ENCODE measurements around the gene ADAMTS12. TPM values are rescaled to one million over a fixed set of nuclear protein-coding genes. Genes with fewer than 3 reads are reported as not detected.

ADAMTS12 gene
- total RNA-seq, 1 donor from 2014 or later: 1.2 TPM

DNA sequence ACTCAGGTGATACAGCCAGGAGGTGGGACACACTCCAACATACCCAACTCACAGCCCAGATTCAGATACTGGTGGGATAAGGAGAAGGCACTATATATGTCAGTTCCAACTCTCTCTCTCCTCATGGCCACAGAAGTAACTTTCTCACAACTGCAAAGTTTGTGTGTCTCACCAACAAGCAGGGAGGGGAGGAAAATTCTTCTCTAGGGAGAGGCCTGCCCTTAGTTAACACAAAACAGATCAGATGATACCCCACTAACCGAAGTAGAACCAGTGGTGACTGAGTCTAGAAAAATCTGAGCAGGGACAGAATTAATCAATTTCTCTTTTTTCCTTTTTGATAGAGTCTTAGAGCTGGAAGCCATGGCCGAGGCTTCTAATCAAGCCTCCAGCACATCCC lies 133.1 kb downstream of the ADAMTS12 start:
- no peak for DNase-seq

DNA sequence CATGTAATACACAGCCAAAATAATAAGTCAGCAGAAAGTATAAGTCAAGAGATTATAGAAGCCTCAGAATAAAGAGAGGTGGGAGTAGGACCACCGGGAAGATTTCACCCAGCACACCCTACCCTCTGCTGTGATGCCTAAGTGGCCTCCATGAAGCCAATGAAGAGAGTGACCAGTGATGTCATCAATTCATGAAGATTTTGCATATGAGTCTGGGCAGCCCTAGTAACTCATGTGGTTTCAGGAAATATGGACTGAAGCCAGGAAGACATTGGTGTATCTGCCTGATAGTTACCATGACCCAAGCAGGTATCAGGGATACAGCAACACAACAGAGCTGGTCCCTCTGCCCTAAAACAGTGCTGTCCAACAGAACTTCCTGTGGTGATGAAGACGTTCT lies 135.3 kb downstream of the ADAMTS12 start:
- DNase-seq: no peak

DNA sequence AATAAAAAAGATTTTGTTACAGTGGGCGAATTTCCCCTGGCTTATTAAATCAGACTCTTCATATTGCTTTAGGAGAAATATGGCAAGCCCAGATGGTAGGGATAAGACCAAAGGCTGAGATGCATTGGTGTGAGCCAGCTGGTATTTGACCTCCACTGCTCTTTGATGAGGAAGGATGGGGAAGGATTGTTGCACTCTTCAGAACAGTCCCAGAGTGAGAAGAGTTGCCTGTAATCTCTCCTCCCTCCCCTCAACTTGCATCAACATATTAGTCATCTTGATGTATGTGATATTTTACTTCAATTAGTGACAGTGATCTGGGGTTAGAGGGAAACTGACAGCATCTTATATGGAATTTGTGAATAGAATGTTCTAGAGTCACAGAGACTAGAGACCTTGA lies 136.6 kb downstream of the ADAMTS12 start:
- DNase-seq: no peak

DNA sequence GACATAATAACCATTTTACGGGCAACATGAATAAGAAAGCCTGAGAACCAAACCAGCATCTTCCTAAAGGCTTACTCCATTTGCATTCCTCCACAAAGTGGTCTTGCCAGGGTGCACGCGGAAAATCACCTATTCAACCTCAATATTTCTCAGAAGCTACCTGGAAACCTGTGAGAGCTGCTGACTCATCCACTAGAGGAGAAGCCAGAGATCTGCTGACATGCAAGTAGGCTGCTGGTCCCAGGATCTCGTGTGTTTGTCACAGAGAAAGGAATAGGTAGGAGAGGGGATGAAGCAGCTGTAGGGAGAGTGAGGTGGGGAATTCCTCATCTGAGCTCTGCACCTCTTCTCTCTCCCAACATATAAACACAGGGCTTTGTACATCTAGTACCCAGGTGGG lies 138.1 kb downstream of the ADAMTS12 start:
- DNase-seq: no peak

DNA sequence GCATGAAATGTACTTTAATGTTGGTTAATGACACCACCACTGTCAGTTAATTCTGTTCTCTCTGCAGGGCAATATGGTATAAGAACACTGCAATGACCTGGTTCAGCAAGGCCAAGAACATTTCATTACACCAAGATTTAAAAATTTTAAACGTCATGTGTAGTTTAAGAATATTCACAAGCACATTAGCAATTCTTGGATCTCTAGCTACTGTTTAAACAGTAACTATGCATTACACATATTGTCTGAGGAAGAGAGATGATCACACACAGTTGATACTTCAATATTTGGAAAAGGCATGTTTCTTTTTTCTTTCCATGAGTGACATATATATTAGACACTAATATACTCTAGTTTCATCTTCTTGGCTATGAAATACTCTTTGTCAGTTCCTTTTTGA lies 143.0 kb downstream of the ADAMTS12 start:
- DNase-seq: no peak

DNA sequence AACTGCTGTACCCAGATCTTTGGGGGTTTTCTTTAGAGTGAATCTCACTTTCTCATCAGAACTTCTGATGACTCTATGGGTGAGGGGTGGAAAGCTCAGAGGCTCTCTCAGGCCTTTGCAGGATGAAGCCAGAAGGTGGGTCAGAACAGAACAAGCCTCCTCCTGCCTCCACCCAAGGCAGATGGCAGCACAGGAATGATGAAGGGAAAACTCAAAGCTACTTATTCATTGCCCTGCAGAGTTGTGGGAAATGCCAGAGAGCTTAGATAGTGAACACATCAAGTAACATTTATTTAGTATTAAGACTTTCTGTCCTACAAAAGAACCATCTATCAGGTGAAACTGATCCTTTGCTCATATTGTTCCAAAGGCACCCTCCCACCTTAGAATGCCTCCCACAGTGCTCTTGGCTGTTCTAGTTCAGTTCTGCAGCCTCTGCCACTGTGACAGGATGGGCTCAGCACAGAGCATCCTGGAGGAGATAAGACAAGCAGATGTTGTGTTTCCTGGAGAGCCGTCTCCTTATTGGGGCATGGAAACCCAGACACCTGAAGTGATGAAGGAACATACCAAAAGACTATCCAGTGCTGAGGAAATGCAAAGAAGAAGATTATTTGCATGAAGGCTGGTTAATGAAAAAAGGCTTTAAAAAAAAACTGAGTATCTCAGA lies 146.6 kb downstream of the ADAMTS12 start:
- DNase-seq: no peak

DNA sequence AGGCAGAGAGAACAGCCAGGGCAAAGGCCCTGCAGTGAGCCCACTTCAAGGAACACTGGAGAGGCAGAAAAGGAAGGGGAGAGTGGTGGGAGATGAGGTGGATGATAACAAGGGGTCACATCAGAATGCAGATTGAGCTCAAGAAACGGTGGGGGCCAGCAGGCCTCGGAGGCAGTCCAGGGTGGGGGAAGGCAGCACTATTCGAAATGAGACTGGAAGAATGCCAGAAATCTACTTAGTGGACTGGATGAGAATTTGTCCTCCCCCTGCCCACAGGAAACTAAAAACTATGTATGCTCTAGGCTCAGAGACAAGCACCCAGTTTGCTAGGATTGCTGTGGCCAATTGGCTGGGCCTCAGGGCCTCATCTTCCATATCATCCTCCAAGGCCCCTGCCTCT lies 148.7 kb downstream of the ADAMTS12 start:
- no peak for DNase-seq

DNA sequence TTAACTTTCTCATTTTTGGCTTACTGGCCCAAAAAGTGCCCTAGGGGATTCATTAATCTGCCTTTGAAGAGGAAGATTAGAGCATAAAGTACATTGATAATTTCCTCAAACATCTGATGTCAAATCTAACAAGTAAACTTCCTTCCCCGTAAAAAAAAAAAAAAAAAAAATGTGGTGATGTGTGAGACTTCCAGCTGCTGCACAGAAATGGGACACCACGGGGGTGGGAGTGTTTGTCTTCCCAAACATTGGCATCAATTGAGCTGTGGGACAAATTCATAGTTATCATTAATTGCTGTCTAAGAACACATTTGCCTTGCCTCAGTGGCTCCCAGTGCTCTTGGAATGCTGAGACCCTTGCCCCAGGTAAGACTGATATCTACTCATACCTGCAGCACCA lies 149.6 kb downstream of the ADAMTS12 start:
- no peak for DNase-seq

DNA sequence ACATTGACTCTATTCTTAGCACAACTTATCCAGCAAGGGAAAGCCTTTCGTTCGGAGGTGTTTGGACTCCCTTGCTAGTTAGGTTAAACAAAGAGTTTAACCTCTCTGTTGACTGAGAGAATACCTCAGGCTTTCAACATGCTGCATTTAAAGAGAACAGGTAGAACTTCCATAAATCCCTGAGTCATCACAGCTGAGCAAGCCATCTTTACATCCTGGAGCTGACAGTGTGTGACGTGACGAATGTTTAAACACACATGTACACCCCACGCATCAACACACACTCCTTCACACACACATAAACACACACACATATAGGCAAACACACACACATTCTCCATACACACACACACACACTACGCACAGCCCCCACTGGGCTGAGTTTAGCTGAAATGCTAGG lies 152.8 kb downstream of the ADAMTS12 start:
- DNase-seq: no peak

DNA sequence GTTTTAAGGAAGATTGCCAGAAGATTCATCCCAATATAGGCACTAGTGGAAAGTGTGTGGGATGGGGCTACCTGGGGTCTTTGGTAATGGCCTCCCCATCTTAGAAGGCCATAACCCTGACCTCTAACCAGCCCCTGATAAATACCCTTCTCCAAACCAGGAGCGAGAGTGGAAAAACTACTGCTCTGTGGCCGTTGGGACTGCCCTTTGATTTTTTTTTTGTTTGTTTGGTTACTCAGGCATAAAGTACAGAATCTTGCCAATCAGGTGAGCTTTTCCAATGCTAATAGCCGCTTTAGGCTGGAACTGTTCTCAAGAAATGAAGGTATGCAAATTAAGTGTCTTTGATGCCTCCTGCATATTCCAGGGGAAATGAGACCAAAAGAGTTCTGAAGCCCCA lies 153.7 kb downstream of the ADAMTS12 start:
- DNase-seq: no peak

DNA sequence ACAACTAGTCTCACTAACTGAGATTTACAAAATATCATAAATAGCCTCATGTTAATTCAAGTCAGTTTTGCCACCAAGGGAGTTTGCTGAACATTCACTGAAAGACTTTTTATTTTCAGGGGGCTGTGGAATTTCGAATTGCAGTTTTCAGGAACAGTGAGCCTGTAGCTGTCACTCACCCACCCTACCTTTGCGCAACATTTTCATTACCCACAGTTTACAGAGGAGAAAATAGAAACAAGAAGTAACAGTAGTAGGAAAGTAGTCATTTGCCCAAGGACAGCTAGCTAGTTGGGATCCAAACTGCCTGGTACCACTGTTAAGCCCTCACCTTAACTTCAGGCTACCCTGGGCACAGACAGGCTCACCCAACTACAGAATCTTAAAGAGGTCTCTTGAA lies 154.1 kb downstream of the ADAMTS12 start:
- DNase-seq: no peak

DNA sequence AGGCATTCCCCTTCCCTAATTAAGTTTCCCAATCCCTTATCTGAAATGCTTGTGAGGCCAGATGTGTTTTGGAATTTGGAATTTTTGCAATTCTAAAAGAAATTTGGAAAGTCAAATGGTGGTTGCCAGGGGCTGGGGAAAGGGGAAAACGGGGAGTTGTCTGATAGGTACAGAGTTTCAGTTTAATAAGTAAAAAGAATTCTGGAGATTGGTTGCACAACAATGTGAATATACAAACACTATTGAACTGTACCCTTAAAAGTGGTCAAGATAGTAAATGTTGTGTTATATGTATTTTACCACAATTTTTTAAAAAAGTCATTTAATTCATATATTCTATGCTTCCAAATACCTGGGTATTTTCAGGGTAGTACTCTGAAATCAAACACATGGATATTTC lies 154.5 kb downstream of the ADAMTS12 start:
- no peak for DNase-seq

DNA sequence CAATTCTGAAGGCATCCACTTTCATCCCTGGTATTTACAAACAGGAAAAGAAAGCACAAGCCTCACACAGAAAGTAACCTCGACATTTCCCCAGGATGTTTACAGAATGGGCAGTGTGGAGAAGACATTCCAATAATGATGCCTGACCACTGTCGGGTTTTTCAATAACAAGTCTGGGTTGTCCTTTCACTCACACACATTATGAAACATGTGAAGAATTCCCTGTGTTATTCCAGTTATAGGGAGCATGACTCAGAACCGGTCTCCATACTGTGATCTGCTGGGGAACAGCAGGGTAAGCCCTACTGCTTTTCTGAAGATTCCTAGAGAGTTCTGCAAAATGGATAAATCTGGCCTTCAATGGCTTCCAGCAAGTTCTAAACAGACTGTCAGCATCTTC lies 155.3 kb downstream of the ADAMTS12 start:
- no peak for DNase-seq

DNA sequence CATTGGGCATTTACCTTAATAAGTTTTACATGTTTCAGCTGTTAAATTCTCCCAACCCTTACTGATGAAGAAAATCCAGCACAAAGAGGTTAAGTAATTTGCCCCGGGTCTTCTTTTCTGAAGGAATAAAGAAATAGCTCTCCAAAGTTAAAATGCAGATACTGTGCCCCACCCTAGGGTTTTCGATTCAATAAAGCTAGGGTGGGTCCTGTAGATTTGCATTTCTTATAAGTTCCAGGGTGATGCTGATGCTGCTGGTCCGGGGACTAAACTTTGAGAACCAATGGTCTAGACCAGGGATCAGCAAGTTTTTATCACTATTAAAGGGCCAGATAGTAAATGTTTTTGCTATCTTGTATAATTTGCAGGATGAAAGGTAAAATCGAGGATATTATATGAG lies 156.7 kb downstream of the ADAMTS12 start:
- no peak for DNase-seq

DNA sequence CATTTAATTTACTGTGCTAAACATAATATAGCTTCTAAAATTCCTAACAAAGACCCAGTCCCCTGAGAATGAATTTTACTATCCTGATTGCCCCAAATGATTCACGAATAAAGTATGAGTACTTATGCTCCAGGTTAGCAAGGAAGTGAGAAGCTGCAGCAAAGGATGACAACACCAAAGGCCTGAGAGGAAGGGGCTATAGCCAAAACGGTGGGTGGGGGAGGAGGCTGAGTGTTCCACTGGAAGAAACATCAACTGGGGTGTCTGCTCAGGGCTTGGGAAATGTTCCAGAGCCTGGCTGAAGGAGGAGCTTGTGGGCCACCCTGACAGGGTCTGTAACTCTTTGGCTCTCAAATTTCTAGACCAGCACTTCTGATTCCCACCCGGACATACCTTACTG lies 157.3 kb downstream of the ADAMTS12 start:
- DNase-seq: no peak

DNA sequence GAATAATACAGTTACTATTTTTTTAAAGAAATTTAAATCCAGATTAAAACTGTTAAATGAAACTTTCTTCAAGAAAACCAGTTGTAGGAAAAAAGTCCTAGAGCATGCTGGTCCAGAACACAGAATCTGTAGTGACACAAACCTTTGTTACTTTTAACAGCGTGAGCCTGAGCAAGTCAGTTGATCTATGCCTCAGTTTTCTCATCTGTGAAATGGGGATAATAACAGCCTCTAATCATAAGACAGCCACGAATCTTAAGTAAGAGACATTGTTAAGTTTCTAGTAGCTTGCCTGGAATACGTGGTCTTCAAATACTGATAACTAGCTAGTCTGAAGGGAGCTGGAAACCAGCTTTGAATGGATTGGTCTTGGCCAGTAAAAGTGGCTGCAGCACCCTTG lies 158.6 kb downstream of the ADAMTS12 start:
- DNase-seq: no peak

DNA sequence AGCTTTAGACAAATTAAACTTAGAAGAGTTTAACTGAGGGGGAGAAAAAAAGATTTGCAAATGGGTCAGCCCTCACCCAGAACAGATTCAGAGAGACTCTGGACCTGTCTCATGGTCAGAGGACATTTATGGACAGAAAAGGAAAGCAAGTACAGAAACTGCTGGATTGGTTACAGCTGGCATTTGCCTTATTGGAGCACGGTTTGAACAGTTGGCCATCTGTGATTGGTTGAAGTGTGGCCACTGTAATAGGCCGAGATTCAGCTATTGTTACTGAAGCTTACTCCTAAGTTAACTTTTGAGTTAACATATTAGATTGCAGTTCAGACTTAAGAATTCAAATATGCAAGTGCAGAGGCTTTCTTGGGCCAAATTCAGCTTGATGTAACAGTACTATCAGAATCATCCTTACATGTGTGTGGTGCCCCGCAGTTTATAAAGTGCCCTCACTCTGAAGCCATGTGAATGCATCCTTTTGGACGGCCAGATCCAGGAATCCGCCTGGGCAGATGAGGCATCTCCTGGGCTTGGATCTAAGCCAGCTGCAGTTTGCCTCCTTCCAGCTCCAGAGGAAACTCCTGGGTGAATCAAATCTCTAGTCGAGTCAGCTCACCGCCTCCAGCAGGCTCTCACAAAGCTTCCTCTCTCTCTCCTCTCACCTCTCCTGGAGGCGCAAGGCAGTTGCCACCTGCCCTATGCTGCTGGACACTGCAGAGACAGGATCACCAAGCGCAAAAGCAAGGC lies 165.2 kb downstream of the ADAMTS12 start:
- no peak for DNase-seq

DNA sequence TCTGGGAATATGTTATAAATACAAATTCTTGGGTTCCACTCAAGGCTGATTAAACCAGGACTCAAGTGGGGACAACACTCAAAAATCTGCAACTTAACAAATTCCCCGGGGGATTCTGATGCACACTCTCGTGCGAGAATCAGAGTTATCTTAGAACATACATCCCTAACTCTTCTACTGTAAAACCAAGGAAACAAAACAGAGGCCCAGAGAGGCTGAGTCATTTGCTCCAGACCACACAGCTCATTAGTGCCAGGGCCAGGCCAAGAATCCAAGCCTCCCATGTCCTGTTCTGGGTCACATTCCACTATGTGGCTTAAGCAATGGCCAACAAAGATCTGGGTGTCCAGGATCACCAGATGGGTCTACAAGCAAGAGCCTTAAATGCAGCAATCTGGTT lies 166.0 kb downstream of the ADAMTS12 start:
- no peak for DNase-seq

DNA sequence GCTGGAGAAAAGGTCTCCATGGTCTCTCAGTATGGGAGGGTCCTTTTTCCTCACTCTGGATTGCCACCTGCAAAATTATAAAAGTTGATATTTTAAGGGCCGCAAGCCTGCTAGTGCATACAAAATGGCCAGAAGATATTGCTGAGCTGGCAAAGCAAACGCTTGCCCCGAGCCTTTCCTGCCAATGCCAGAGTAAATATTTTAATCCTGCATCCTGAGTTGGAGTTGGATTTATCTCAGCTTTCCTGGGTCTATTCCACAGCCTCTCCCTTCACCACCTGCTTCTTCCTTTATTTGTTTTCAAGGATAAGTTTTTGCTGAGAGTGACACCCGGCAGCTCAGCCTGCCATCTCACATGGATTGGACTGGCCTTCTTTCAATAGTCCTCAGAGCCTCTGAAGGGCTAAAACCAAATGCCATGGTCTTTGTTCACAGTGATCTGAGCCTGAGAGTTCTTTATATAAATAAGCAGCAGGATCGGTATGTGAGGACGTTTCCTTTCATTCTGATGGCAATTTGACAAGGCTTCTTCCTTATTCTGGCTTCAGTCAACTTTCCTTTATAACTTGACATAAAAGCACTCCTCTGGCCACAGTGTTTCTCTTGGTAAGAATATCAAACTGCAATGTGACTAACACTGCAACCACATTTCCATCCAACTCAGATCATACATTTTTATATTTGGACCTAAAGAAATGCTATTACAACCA lies 170.1 kb downstream of the ADAMTS12 start:
- no peak for DNase-seq

DNA sequence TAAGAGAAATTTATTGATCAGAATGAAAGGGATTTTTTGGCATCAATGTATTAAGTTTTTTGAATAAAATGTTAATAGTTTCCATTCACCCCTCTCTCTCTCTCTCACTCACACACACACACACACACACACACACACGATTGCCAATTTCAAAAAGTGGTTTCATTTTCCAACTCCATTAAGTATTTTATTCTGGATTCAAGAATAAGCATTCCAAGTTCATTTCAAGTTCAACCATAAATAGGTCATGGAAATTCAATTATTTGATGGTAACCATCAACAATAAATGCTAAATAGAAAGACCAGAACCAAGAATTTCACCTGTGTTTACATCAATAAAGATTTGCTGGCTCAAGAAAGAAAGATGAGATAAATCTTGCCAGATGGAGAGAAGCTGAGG lies 171.6 kb downstream of the ADAMTS12 start:
- no peak for DNase-seq

DNA sequence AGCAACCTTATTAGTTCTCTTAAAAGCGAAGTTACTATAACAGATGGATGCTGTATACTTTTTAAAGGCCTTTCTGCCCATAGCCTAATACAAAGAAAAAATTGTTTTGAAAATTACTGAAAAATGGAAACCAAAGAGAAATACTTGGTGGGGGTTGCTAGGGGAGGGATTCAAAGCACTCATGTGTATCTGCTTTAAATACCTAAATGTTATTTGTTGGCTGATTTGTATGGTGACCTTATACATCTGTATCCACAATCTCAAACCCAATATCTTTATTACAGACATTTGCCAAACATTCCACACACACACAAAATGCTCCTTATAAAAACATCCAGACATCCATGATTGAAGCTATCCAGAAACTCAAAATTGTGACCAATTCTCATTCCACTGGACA lies 172.0 kb downstream of the ADAMTS12 start:
- DNase-seq: no peak

DNA sequence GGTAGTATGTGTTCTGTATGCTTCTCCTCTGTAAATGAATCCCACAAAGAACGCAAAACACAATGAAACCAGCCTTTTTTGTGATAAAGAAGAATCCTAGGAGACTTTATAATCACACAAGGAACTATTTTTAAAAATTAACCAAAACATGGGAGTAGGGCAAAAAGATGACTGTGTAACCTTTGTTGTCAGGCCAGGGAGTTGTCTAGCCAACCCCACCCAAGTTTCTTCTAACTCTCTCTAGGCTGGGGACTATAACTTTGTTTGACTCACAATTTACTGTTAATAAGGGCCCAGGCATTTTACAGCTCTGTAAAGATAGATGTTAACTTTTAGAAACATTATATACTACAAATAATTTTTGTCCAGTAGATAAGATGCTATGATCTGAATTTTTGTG lies 176.1 kb downstream of the ADAMTS12 start:
- DNase-seq: no peak

DNA sequence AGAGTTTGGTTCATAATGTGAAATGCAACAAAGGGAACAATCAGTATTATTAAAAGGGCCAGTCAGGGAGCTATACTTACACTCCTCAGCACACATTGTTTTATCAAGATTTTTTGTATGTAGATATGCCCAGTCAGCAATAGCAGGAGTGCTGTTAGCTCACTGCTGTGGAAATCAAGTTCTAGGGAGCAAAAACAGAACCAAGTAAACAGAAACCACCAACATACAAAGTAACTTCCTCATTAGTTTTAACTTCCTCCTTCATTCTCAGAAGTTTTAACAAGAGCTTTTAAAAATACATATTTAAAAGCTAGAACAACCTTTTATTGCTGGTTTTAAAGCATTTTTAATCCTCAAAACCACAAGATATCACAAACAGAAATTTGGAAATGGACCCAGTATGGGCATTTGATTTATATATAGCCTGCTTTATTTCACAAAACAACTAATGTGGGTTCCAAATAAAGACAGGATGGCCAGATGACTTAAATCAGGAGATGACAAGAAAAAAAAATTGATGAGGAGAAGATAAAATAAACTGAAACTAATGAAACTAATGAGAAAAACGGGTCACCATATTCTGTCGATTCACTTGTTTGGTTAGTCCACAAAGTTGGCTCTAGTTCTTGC lies 178.5 kb downstream of the ADAMTS12 start:
- DNase-seq: no peak
